Keratinocyte (primary cell): Measurements from ENCODE around the gene ZNF497. TPM values are rescaled to one million over a fixed set of nuclear protein-coding genes. Genes with fewer than 3 reads are reported as not detected.

Experiments
- DNase-seq: peaks from one replicate; pipeline ENCODE4 v3.0.0-alpha.2; 2011; ENCODE audit warnings: low read depth, missing footprints, low spot score
- FAIRE-seq: peaks from 2 replicates; lab custom pipeline; 2011; peaks lifted over from hg19 to GRCh38; lab: Jason Lieb, UNC
- H2AFZ ChIP-seq: 2 replicates; pipeline ENCODE4 v1.6.0; 2012; ENCODE audit warnings: low read length, control low read depth, inconsistent platforms; ENCODE audit not compliant: control insufficient read depth
- H3K27ac ChIP-seq: 2 replicates; pipeline ENCODE4 v1.5.1; 2011; ENCODE audit warnings: low read length; ENCODE audit not compliant: control insufficient read depth, insufficient read depth
- H3K27me3 ChIP-seq: 3 replicates; pipeline ENCODE4 v1.6.0; 2011; ENCODE audit warnings: low read length; ENCODE audit not compliant: control insufficient read depth, insufficient read depth; ENCODE audit errors: extremely low read depth
- H3K36me3 ChIP-seq, 2 experiments: 2 replicates in 1 of 2; 3 replicates in 1 of 2; pipeline ENCODE4 v1.5.1; 2011; ENCODE audit warnings: low read length in 2 of 2, mild to moderate bottlenecking in 1 of 2; ENCODE audit not compliant: control insufficient read depth in 2 of 2, insufficient read depth in 2 of 2; ENCODE audit errors: extremely low read depth in 1 of 2
- H3K4me1 ChIP-seq: 3 replicates; pipeline ENCODE4 v1.5.1; 2011; ENCODE audit warnings: low read length; ENCODE audit not compliant: control insufficient read depth, insufficient read depth; ENCODE audit errors: extremely low read depth
- H3K4me2 ChIP-seq: 3 replicates; pipeline ENCODE4 v1.6.0; 2011; ENCODE audit warnings: low read depth, low read length; ENCODE audit not compliant: control insufficient read depth, insufficient read depth; ENCODE audit errors: extremely low read depth
- H3K4me3 ChIP-seq, 3 experiments: fragments of 200-600 bp in 1 of 3; sonication (generic) in 1 of 3; 2 replicates in 2 of 3; 3 replicates in 1 of 3; pipeline ENCODE4 v1.5.1; 2011 to 2016; ENCODE audit warnings: low read length in 3 of 3, mild to moderate bottlenecking in 3 of 3, control low read depth in 2 of 3, inconsistent platforms in 1 of 3, low read depth in 1 of 3, mixed read lengths in 1 of 3, mixed run types in 1 of 3, moderate library complexity in 1 of 3; ENCODE audit not compliant: control insufficient read depth in 2 of 3, insufficient read depth in 2 of 3; ENCODE audit errors: extremely low read depth in 1 of 3
- H3K79me2 ChIP-seq: 2 replicates; pipeline ENCODE4 v1.6.0; 2012; ENCODE audit warnings: low read length; ENCODE audit not compliant: control insufficient read depth, insufficient read depth
- H3K9ac ChIP-seq: 3 replicates; pipeline ENCODE4 v1.6.0; 2011; ENCODE audit warnings: low read length; ENCODE audit not compliant: control insufficient read depth, insufficient read depth; ENCODE audit errors: extremely low read depth
- H3K9me1 ChIP-seq: 3 replicates; pipeline ENCODE4 v1.6.0; 2011; ENCODE audit warnings: low read length; ENCODE audit not compliant: control insufficient read depth, insufficient read depth; ENCODE audit errors: extremely low read depth
- H3K9me3 ChIP-seq: 2 replicates; pipeline ENCODE4 v1.5.1; 2012; ENCODE audit warnings: low read depth, low read length; ENCODE audit not compliant: control insufficient read depth
- H4K20me1 ChIP-seq: 3 replicates; pipeline ENCODE4 v1.6.0; 2011; ENCODE audit warnings: low read length; ENCODE audit not compliant: control insufficient read depth, insufficient read depth; ENCODE audit errors: extremely low read depth
- CTCF ChIP-seq, 3 experiments: IDR thresholded peaks in 1 of 3; conservative IDR thresholded peaks in 1 of 3; optimal IDR thresholded peaks in 1 of 3; 2 replicates in 2 of 3; 3 replicates in 1 of 3; pipeline versions ENCODE3 to v1.5.1; 2011; ENCODE audit warnings: low read length in 3 of 3, mild to moderate bottlenecking in 3 of 3, moderate library complexity in 2 of 3, control low read depth in 1 of 3, inconsistent platforms in 1 of 3; ENCODE audit not compliant: insufficient read depth in 2 of 3; ENCODE audit errors: extremely low read depth in 1 of 3
- EZH2 ChIP-seq: IDR thresholded peaks from one replicate; pipeline ENCODE4 v1.6.1; 2012; ENCODE audit warnings: inconsistent platforms, mild to moderate bottlenecking, low read length, moderate library complexity
- dilution Hi-C: fragments of 300-500 bp; cut with MboI; formaldehyde crosslinking; loops from one replicate; pipeline ENCODE4 v1.7.0; 2020; ENCODE audit warnings: low sequenced_read_pairs; ENCODE audit not compliant: extremely low pct_ligation_motif_present
- polyA plus RNA-seq, 5 experiments: library from polyadenylated mRNA; depleted of rRNA in 3 of 5; stranded (reverse) in 3 of 5; stranded (forward) in 1 of 5; unstranded in 1 of 5; fragments of >200 nt; gene quantifications; 1 replicate in 1 of 5; 2 replicates in 3 of 5; 3 replicates in 1 of 5; pipeline versions ENCODE4 v1.2.1 to v1.2.3, GENCODE V29; 2011 to 2012; ENCODE audit warnings: missing spikeins in 2 of 5, low read depth in 1 of 5, low replicate concordance in 1 of 5

Gene ZNF497
- polyA plus RNA-seq, 1 donor (not counting 4 experiments of a cell fraction or from before 2014, with no cell fraction given) = 0.29 TPM

GRCh38 chr19:58395979-58396627 lies 33.6 kb upstream of the ZNF497 start:
- no peak for DNase-seq
- Histone ChIP-seq H3K27me3 (no peaks in the 10 kb centered on the region), H2AFZ (no peak overlapping the region), H3K4me3 (peak overlapping the region in 1 of 3 experiments; percentile 12), H3K9me1 (peaks cover 5% of the 10 kb centered on the region), H3K9ac (no peak overlapping the region), H3K36me3 (peaks cover 18 to 22% of the 10 kb centered on the region in 2 experiments), H3K27ac (no peak overlapping the region), H3K9me3 (no peaks in the 10 kb centered on the region), H3K4me2 (peak overlapping the region; percentile 29), H3K4me1 (peaks cover 38% of the 10 kb centered on the region), H4K20me1 (peaks cover 34% of the 10 kb centered on the region), H3K79me2 (peaks cover 21% of the 10 kb centered on the region)
- no peak for FAIRE-seq
- dilution Hi-C loops = no loop called here
- TF ChIP-seq EZH2 (no peak), CTCF (optimal IDR thresholded peaks at IDR 0.05 in 1 of 3, IDR thresholded peaks at IDR 0.05 in 1 of 3, conservative IDR thresholded peaks at IDR 0.05 in 1 of 3; ENCODE audit: extremely low read depth in 1 of 3, insufficient read depth in 2 of 3, low read length in 3 of 3) (no peak)

GRCh38 chr19:58395220-58395978 lies 32.8 kb upstream of the ZNF497 start, which contains the start of gene RNF225:
Gene RNF225, plus strand, starts transcription at chr19:58395656. Its CDS starts 434 bp downstream, at chr19:58396090.
- peaks cover 28% of the 10 kb centered on the region for H3K79me2 ChIP-seq
- no peak for DNase-seq
- H4K20me1 ChIP-seq = peaks cover 40% of the 10 kb centered on the region
- no peak for TF ChIP-seq EZH2
- no peak for TF ChIP-seq CTCF (optimal IDR thresholded peaks at IDR 0.05 in 1 of 3, IDR thresholded peaks at IDR 0.05 in 1 of 3, conservative IDR thresholded peaks at IDR 0.05 in 1 of 3; ENCODE audit: extremely low read depth in 1 of 3, insufficient read depth in 2 of 3, low read length in 3 of 3)
- peaks cover 5% of the 10 kb centered on the region for H3K9me1 ChIP-seq
- no peaks in the 10 kb centered on the region for H3K9me3 ChIP-seq
- FAIRE-seq = peak; percentile 48
- dilution Hi-C loops = no loop called here
- peak within 1 kb of the TSS in 1 of 3 experiments; percentile 12 for H3K4me3 ChIP-seq
- peak within 1 kb of the TSS; percentile 29 for H3K4me2 ChIP-seq
- H3K9ac ChIP-seq = no peak within 1 kb of the TSS
- H2AFZ ChIP-seq = no peak within 1 kb of the TSS
- peak within 1 kb of the TSS; percentile 25 for H3K27ac ChIP-seq
- H3K36me3 ChIP-seq = peaks cover 22 to 29% of the 10 kb centered on the region in 2 experiments
- peaks cover 35% of the 10 kb centered on the region for H3K4me1 ChIP-seq
- H3K27me3 ChIP-seq = no peaks in the 10 kb centered on the region
